ENCODE measurements around the gene UBE2F. TPM values are rescaled to one million over a fixed set of nuclear protein-coding genes. Genes with fewer than 3 reads are reported as not detected.

The UBE2F gene
- total RNA-seq, 1 donor from 2014 or later: 56.8 TPM

GRCh38 chr2:237966250-237966564 lies 607 bp upstream of the UBE2F start:
- Mint-ChIP-seq H3K4me1 (peaks cover 26% of the 10 kb centered on the region), H3K27me3 (ENCODE audit: low read depth) (peaks cover 3% of the 10 kb centered on the region), H3K4me3 (peak overlapping the region; percentile 95), H3K9me3 (peaks cover 2% of the 10 kb centered on the region), H3K27ac (ENCODE audit: unreplicated experiment) (no peak overlapping the region), H3K36me3 (ENCODE audit: low read depth) (no peaks in the 10 kb centered on the region)
- DNase-seq (ENCODE audit: low read depth, low spot score): no peak
- no peak for TF ChIP-seq CTCF (conservative IDR thresholded peaks at IDR 0.05)

GRCh38 chr2:237967463-237967951 lies 693 bp downstream of the UBE2F start:
- Mint-ChIP-seq H3K4me1 (peaks cover 26% of the 10 kb centered on the region), H3K36me3 (ENCODE audit: low read depth) (no peaks in the 10 kb centered on the region), H3K9me3 (peaks cover 1% of the 10 kb centered on the region), H3K4me3 (peak overlapping the region; percentile 88), H3K27me3 (ENCODE audit: low read depth) (peaks cover 3% of the 10 kb centered on the region), H3K27ac (ENCODE audit: unreplicated experiment) (peak overlapping the region; percentile 80)
- no peak for TF ChIP-seq CTCF (conservative IDR thresholded peaks at IDR 0.05)
- peak; percentile 8 for DNase-seq (ENCODE audit: low read depth, low spot score)

GRCh38 chr2:237968048-237968862 lies 1.4 kb downstream of the UBE2F start:
- Mint-ChIP-seq H3K27ac (ENCODE audit: unreplicated experiment) (no peak overlapping the region), H3K36me3 (ENCODE audit: low read depth) (peaks cover under 1% of the 10 kb centered on the region), H3K9me3 (no peaks in the 10 kb centered on the region), H3K27me3 (ENCODE audit: low read depth) (peaks cover 3% of the 10 kb centered on the region), H3K4me3 (peak overlapping the region; percentile 88), H3K4me1 (peaks cover 31% of the 10 kb centered on the region)
- TF ChIP-seq CTCF (conservative IDR thresholded peaks at IDR 0.05): no peak
- DNase-seq (ENCODE audit: low read depth, low spot score): no peak

GRCh38 chr2:237971661-237972060 lies 4.8 kb downstream of the UBE2F start:
- no peak for DNase-seq (ENCODE audit: low read depth, low spot score)
- H3K27ac Mint-ChIP-seq (ENCODE audit: unreplicated experiment): no peak overlapping the region
- peak overlapping the region; percentile 39 for H3K4me3 Mint-ChIP-seq
- no peak for TF ChIP-seq CTCF (conservative IDR thresholded peaks at IDR 0.05)
- H3K36me3 Mint-ChIP-seq (ENCODE audit: low read depth): peaks cover 2% of the 10 kb centered on the region
- H3K27me3 Mint-ChIP-seq (ENCODE audit: low read depth): no peaks in the 10 kb centered on the region
- peaks cover 29% of the 10 kb centered on the region for H3K4me1 Mint-ChIP-seq
- no peaks in the 10 kb centered on the region for H3K9me3 Mint-ChIP-seq

- TF ChIP-seq CTCF (conservative IDR thresholded peaks at IDR 0.05): no peak
- Mint-ChIP-seq H3K4me3 (no peak overlapping the region), H3K36me3 (ENCODE audit: low read depth) (peaks cover 2% of the 10 kb centered on the region), H3K27ac (ENCODE audit: unreplicated experiment) (no peak overlapping the region), H3K4me1 (peaks cover 29% of the 10 kb centered on the region), H3K9me3 (no peaks in the 10 kb centered on the region), H3K27me3 (ENCODE audit: low read depth) (no peaks in the 10 kb centered on the region)
- DNase-seq (ENCODE audit: low read depth, low spot score): no peak
Measured at GRCh38 chr2:237972211-237972610, 5.4 kb downstream of the UBE2F start.

Data from neural crest cell (in vitro differentiated cells).